ENCODE measurements around the gene LRP6.

GRCh38 chr12:12086973-12087692 is 179.7 kb downstream of the LRP6 start:
- no peak for TF ChIP-seq POLR2A (IDR thresholded peaks at IDR 0.05)
- no peak for TF ChIP-seq CTCF (IDR thresholded peaks at IDR 0.05)
